Hindlimb muscle (tissue), 1 donor: ENCODE data around the gene GRAMD4. TPM values are rescaled to one million over a fixed set of nuclear protein-coding genes. Genes with fewer than 3 reads are reported as not detected.

Experiments
- DNase-seq: peaks from one replicate; pipeline ENCODE4 v3.0.0-alpha.2; 2013
- polyA plus RNA-seq: library from polyadenylated mRNA; unstranded; fragments of 120-200 nt; gene quantifications from one replicate; pipeline ENCODE4 v1.2.1, GENCODE V29; 2013; ENCODE audit not compliant: insufficient read length

GRAMD4 gene
- polyA plus RNA-seq, 1 donor, result 14.3 TPM

DNA sequence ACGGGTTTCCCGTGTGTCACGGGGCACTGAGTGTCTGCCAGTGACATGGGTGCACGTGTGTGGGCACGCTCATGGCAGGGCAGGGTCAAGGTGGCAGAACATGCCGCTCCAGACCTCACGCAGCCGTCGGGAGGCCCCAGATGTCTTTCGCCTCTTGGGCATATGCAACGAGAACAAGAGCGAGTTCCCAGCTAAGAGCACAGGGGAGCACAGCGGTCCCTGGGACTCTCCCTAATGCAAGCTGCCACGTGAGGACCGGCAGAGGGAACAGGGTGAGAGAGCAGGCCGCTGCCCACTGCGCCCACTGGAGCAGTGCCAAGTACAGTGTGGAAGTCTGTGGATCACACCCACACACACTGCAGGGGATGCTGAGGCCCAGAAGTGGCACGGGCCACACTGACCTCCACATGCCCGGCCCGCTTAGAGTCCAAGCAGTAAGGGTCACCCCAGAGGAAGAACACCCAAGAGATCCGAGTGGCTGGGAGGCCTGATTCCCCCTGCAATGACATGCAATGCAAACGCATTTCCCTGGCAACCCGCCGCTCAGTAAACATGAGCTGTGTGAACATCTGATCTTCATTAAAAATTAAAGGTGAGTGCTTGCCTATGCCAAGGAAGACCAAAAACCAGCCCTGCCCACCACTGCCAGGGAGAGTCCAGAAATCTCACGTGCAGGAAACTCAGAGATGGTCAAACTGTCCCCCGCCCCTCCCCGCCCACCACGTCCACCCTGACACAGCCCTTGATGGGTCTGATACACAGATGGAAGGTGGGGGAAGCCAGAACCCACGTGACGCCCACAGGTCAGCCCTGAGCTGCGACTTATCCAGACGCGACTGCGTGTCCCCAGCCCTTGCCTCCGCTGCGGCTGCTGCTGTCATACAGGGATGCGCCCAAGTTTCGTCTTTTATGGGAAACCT, 106.1 kb downstream of the GRAMD4 start:
- no peak for DNase-seq

DNA sequence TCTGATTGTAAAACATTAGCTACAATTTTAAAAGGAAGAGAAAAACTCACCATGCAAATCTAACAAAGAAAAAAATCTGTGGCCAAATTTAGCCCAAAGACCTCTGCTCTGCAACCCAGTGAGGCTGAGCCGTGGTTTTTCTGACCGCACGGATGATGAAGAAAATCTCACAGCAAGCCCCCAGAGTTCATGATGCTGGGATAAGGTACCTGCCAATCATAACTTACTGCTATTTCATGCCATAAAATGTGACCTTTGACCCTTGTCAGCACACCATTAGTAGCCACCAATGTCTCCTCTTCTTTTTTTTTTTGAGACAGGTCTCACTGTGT, 106.8 kb downstream of the GRAMD4 start:
- DNase-seq, result no peak

DNA sequence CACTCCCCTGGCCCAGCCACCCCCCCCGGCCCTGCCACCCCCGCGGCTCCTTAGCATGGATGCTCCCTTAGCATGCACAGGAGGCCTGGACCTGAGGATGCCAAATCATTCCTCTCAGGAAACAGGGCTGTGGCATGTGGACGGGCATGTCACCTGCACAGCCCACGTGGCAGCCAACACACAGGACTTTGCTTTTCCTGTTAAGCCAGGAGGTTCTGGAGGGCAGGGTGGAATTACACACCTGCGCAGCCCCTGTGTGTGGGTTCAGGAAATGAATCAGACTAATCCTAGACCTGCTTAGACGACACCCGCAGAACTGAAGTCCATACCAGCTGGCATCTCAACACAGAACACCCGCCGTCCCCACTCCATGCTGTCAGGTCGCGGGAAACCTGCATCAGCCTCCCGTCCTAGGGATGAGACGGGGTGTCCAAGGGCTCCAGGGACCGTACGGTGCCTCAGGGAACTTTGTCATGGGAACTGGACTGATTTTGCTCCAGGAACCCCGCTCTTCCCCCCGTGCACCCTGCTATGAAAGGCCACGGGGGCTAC, 107.7 kb downstream of the GRAMD4 start:
- DNase-seq, result no peak

DNA sequence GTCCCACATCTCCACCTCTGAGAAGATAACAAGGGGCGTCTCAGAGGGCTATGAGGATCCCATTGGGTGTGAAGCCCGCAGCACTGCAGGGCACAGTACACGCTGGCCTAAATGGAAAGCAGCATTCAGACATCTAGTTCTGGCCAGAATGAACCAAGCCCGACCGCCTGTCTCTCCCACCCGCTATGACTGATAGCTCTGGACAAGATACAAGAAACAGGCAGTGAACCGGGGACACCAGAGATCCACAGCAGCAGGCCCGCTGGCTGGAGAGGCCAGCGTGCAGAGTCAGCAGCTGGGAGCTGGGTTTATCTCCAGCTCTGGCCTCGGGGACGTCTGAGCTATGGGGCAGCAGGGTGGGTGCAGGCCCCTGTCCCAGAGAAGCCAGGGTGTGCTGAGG, 108.3 kb downstream of the GRAMD4 start:
- no peak for DNase-seq

Other genes starting within 250 kb of the GRAMD4 start
- gene CELSR1, start 82.8 kb upstream of the GRAMD4 start, polyA plus RNA-seq, result 7.6 TPM
- gene CERK, start 117.9 kb downstream of the GRAMD4 start, polyA plus RNA-seq, result 20.5 TPM
- gene TBC1D22A, start 142.3 kb downstream of the GRAMD4 start, polyA plus RNA-seq, result 19.0 TPM